HG03432 (cell line): ENCODE data around the gene CACNG4.

Experiments used
- ATAC-seq: cut with Tn5 transposase; IDR thresholded peaks from one replicate; pipeline ENCODE4 v1.9.1; 2021; ENCODE audit warnings: mild to moderate bottlenecking, moderate library complexity; ENCODE audit not compliant: unreplicated experiment

The CACNG4 gene

DNA sequence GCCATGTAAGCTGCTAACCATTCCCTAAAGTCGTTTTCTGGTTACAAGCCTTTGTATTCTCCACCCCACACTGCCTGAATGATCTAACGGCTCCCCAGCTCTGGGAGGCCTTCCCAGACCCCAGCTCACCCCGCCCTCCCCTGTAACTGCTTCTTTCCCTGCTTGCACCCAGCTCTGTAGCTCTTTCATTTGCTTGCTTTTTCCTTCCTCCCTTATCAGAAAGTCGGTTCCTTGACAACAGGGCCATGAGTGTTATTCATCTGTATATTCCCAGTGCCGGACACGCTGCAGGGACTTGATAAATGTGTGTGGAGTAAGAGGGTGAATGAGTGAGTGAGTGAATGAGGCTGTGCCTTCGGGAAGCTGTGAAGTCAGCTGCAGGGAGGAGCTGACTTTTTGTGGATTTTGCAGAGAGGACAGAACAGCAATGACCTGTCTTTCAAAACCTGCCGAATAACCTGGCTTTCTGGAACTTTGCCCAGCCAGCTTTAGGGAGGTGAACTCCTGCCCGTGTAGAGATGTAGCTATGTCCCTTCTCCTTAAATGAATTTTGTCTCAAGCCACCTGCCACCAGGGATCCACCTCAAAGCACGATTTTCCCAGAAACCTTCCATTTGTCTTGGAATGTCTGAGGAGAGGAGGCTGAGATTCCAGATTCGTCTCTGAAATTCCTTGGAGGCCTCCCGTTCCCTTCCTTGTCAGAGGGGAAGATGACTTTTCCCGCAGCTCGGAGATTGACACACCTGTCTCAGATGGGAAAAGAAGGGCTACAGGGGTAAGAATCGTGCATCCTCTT is 20.0 kb upstream of the CACNG4 start:
- no peak for ATAC-seq

DNA sequence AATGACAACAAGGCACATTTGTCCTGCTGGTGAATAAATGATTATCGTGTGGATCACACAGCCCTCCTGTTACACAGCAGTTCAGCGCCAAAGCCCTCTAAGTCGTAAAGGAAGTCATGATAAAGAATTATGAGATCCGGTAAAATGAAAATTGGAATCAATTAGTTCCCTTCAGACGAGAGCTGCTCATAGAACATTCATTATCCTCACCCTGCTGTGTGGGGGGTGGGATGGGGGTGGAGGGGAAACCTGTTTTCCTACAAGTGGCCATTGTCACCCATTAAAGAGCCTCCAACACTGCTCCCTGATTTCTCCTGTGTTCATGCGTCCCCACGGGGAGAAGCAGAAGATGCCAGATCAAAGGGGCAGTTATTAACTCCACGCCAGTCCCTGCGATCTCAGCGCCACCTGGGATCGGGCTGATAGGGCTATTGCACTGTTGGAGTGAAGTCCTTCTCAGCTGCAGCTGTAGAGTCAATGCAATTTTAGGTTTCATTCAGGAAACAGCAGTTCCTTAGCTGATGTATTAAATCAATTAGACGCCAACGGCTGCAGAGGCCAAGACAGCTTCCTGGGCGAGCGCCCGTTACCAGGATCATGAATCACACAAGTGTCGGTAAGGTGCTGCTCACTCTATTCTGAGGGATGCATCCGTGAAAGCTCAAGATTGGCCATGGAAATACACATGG is 19.2 kb upstream of the CACNG4 start:
- ATAC-seq: no peak

DNA sequence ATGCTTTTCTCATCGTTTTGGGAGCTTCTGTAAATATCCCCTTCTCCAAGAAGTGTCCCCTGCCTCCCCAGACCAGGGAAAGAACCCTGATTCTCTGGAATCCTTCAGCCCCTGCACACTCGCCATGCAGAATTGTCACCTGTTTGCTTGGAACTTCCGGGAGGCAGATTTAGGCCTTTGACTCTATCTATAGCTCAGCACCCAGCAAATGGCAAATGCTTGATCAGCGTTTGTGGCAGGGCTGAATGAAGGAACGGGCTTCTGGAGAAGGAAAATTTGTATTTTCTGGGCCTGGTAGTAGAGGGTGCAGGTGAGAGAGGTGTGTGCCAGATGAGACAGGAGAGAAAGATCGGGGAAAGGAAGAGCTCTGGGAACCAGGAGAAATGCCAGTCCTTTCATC is 18.3 kb upstream of the CACNG4 start:
- no peak for ATAC-seq

DNA sequence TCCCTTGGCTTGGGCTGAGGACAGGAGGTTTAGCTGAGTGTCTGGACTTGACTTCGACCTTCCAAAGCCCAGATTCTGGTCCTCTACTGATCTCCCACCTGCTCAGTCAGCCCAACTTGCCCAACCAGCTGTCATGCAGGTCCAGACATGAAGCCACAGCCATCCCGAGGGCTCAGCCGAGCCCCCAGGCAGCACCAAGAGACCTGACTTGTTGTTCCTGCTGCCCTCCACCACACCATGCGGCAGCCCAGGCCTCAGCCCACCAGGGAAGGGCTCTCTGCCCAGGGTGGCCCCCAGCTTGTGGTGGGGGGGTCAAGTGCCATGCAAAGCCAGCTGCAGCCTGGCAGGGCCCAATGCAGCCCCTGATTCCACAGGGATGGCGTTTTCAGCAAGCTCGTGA is 17.2 kb upstream of the CACNG4 start:
- ATAC-seq: no peak

DNA sequence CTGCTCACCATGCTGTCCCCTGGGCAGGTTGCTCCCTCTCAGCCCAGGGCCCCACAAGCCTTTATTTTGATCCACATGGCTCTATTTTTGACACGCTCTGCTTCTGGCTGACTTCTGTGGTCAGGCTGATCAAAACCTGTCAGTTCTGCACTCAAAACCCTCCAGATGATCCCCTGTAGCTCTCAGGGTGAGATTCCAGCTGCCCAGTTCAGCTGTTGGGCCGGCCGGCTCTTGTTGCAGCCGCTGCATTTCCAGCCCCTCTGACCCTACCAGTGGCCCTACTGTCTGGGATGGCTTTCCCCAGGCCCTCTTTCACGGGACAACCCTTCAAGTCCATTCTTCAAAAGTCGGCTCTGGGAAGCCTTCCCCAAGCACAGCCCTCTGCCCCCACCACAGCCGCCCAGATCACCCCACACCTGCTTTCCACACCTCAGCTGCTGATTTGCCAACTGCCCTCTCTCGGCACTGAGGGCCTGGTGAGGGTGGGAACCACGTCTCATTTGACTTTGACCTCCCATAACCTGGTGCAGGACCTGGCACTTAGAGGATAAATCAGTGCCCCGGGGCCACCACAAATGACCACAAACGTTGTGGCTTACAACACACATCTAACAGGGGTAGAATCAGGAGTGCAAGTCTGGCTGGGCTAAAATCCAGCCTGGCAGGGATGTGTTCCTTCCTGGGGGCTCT is 16.3 kb upstream of the CACNG4 start:
- ATAC-seq: no peak

DNA sequence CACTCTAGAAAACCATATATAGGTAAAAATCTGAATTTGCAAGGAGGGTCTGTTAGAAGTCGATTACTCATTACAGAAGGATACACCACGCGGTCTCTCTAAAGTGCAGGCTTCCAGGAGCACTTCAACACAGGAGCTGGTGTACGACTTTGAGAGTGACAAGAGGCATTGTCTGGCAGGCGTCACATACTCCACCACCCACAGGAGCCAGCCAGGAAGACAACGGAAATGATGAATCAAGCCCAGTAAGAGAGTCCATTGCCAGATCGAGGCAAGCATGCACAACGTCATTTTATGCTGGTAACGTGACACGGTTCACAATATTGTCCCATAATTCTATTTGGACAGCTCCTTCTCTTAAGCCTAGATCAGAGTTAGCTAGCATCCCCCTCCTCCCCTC is 15.0 kb upstream of the CACNG4 start:
- ATAC-seq: no peak

DNA sequence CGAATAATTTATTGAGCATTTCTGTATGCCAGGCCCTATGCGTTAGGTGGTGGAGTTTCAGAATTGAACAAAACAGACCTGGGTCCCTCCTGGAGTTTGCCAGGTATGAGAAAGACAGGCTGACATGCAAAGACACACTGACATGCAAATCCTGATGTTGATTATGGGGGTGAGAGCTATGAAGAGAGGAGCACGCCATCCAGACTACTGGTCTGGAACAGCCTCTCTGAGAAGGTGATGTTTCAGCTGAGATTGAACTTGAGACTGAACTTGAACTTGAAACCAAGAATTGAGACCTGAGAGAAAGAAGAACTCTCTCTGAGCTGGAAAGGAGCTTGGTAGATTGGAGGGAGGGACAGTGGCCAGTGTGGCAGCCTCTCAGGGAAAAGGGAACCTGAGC is 14.2 kb upstream of the CACNG4 start:
- no peak for ATAC-seq

DNA sequence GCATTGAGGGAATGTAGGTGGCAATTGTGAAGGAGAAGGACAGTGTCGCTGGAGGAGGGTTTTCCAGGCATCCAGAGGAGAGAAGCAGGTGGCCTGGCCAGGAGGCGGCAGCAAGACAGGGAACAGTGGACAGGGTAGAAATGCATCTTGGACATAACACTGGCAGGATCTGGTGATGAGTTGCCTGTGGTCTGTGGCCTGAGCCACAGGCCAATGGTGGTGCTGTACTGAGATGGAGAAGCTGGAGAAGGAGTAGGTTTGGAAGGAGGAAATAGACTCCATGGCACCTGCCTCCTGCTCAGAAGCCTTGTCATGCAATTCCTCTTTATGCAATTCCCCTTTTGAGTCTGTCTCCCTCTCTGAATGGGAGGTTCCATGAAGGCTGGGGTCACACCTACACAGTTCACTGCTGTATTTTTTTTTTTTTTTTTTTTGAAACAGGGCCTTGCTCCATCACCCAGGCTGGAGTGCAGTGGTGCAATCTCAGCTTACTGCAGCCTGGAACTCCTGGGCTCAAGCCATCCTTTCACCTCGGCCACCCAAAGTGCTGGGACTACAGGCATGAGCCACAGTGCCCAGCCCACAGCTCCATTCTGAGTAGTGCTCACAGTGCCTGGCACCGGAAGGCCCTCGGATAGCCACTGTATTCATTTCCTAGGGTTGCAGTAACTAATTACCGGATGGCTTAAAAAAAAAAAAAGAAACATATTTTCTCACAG is 13.5 kb upstream of the CACNG4 start:
- ATAC-seq: no peak

DNA sequence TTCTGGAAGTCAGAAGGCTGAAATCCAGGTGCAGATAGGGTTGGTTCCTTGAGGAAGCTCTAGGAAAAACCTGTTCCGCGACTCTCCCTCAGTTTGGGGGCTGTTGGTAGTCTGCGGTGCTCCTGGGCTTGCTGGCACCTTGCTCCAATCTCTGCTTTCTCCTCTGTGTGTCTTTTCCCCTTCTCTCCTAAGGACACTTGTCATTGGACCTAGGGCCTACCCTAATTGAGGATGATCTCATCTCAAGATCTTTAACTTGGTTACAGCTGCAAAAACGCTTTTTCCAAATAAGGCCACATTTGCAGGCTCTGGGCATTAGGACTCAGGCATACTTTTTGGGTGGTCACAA is 12.9 kb upstream of the CACNG4 start:
- ATAC-seq: no peak

DNA sequence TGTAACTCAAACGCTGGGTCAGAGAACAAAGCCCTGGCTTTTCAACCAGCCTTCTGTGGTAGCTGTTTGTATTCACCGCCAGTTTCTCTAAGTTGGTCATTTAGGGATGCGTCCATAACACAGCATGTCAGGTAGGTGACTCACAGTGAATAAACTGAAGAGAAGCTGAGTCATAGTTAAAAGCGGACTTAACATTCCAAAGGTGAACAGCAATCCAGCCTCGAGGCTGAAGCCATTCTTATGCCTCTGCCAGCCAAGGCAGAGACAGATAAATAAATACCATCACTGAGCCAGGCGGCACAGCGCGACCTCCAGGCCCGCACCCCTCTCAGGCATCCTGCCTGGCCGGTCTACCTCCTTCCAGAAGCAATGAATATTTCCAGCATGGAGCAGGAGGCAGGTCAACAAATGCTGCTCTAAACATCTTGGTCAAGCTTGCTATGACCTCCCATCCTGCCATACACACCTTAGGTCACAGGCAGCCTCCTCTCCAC is 12.4 kb upstream of the CACNG4 start:
- no peak for ATAC-seq

DNA sequence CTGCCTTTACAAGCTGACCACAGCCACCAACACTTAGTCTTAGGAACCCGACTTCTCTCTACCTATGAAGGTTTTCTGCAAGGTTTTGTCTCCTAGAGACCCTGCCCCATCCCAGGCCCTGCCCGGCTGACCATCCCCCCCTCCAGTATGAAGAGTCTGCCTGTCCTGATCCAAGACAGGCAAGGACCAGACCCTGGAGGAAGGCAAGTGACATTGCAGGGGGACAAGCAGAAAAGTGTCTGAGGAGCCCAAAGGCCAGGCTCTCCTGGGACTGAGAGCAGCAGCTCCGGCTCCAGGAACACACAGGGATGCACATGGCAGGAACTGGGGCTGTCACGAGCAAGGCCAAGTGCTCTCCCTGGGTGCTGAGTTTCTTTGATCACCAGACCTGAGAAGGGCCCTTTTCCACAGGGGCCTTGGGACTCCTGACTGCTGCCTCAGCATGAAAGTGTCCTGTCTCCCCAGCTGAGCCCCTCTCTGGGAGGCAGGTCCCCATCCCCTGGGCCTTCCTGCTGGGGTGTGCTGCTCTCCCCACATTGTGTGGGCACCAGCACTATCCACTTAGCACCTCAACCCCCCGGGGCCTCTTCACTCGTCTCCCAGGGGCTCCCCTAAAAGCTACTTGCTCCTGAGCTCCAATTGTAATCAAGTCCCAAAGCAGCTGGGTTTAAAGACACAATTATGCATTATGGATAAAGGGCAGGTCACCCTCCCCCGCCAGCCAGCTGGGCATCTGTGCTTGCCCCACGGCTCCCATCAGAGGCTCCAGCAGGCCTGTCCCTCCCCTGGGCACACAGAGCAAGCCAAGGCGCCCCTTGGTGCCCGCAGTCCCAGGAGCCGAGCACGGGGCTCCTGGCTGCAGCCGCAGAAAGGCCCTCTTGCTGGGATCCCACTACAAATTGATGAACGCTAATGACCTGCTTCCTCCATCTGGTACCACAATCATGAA is 11.6 kb upstream of the CACNG4 start:
- ATAC-seq: no peak

DNA sequence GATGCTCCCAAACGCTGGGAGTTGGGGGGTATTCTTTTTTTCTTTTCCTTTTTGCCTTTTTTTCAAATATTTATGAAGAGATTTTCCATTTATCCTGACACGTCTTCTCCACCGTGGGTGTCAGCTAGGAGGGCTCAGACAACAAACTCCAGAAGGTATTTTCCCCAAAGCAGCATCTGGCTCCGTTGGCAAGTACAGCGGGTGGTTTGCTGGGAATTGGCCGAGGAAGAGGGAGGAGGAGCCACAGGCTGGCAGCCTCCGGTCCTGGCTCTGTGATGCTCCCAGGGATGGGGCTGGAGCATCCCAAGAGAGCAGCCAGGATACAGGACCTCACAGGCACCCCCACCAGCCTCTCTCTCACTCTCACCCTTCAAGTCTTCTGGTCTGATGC is 10.9 kb upstream of the CACNG4 start:
- ATAC-seq: no peak

DNA sequence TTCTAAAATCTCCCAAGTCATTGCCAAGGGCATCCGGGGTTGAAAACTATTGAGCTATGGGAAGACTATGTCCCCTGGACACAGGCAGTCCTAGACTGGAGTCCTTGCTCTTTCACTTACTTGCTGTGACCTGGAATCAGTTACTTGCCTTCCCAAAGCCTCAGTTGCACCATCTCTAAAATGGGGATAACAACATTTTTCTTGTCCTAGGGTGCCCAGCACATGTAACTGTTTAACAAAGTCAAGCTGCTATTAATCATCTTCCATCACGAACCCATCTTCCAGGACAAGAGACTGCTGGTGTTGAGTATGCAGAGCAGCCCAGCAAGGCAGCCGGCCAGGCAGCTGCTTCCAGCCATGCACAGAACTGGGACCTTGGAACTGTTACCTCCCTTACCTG is 9.9 kb upstream of the CACNG4 start:
- no peak for ATAC-seq

DNA sequence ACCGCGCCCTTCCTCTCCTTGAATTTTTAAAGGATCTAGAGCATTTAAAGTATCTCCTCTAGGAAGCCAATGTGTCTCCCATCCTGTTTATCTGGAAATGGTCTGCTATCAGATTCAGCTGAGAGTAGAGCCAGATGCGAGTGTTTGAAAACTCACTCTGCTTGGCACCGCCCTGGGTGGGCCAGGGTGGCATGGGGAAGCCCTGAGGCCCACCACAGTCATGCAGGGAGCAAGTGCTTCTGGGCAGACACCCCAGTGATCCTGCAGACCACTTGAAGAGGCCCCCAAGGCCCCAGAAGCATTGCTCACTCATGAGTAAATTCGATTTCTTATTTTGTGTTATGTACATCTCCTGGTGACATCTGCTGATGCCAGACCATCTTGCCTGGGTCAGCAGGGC is 8.7 kb upstream of the CACNG4 start:
- no peak for ATAC-seq

DNA sequence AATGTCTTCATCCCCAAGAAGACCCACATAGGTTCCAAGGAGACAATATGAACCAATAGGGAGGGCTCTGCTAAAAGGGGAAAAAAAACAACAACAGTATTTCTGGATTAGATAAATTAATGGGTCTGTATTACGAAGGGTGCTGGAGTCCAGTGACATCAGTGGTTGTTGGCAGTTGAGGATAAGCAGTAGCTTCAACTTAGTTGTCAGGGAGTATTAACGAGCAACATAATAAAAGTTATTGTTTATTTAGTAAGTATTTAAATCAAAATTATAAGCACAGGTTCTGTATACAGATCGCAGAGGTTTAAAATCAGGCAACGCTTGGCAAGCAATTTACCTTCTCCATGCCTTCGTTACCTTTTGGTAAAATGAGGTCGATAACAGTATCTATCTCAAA is 7.6 kb upstream of the CACNG4 start:
- no peak for ATAC-seq

DNA sequence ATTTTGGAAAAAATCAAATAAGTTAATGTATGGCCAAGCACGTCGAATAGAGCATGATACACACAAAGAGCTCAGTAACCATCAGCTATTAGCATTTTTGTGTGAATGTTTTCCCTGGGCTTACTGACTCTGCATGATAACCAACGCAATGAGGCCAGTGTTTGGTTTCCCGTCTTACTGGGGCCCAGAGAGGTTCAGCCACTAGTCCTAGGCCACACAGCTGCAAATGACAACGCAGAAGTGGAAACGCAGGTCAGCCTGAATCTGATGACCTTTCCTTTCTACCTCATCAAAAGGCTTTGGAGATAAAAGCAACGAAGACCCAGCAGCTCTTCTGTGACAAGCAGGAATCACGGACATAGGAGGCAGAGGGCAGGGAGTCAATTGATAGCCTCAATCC is 7.2 kb upstream of the CACNG4 start:
- ATAC-seq: no peak

DNA sequence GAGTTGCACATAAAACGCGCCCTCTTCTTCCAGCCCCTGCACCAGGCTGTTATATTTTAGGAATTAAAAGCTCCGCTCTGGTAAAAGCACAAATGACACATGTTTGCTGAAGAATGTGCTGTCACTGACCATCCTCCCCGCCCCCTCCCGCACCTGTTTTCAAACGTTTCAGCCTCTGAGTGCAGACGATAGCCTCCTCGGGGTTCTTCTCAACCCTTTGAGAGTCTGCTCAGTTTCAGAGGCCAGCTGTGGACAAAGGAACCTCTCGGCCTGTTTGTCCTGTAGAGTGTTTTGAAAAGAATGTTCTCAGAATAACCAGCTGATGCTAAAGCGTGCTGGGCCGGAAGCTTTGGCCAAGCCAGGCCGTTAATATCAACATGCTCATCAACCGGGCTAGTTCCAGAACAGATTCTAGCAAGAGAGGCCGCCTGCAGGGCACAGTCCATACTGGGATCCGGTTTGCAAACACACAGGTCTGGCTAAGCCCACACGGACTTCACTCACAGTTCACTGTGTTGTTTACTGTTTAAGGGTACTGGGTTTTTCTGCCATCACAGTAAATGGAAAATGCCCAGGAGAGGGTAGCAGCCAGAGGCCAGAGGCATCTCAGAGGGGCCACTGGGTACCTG is 6.4 kb upstream of the CACNG4 start:
- ATAC-seq: no peak

DNA sequence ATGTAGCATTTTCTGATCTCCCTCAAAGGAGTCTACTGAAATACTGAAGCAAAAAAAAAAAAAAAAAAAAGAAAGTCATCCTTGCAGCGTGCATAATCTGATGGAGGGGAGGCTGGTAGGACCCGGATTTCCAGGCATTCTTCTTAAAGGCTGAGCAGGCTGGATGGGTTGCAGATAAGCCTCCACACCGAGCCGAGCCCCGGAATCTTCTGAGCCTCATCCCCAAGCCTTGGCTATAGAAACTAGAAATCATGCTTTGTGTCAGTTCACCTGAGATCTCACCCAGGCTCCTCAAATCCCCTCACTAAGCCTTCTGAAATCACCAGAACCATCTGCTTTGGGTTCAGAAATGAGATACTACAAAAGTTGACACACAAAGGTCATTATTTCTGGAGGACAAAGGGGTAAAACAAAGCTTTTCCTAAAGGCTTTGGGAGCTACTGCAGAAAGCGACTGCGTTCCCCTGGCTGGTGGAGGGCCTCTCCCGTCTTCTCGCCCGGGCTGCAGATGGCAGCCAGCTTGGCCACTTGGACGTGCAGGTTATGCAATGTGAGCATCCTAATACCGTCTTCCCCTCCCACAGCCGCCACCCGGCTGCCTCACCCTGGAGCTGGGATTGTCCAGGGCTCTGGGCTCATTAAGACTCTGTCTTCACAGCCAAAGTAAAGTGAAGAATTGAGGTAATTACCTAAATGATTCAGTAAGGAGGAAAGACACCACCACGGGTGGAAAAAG is 4.7 kb upstream of the CACNG4 start:
- no peak for ATAC-seq

DNA sequence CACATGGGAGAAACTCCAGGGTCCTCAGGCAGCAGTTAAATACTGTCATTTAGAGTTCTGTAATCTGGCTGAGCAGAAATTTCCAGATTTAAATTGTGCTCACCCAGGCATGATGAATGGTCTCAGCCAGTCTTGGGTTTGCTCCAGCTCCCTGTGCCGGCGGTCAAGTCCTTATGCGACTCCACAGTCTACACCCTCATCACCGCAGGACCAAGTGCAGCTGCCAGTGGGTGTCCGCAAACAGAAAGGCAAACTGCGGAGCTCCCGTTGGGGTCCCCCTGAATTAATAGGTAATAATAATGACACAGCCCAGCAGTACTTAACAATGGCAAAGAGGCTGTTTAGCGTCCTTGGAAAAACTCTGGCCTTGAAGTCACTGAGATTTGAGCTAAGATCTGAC is 3.9 kb upstream of the CACNG4 start:
- no peak for ATAC-seq
